ENCODE results near the gene TMPRSS4. TPM values are rescaled to one million over a fixed set of nuclear protein-coding genes. Genes with fewer than 3 reads are reported as not detected.

TMPRSS4 gene
- total RNA-seq, 4 donors from 2014 or later, result 0.56 to 4.6 (median 1.3) TPM

- H3K4me3 ChIP-seq (ENCODE audit: low read depth, poor library complexity, severe bottlenecking), result no peak overlapping the region
- DNase-seq (ENCODE audit: low spot score in 2 of 2), result no peak
- TF ChIP-seq CTCF (IDR thresholded peaks at IDR 0.05), result no peak
- WGBS, 2 donors, result 56 to 70% methylated on average over 1 of the region's 1 CpG
- intact Hi-C loops (cut with DNase I; ENCODE audit: low total_unique reads), result no loop called here
These were observed 37.4 kb downstream of the TMPRSS4 start for GRCh38 chr11:118114266-118114665.

GRCh38 chr11:118115048-118115447, 38.2 kb downstream of the TMPRSS4 start:
- intact Hi-C loops (cut with DNase I; ENCODE audit: low total_unique reads), result no loop called here
- no peak for DNase-seq (ENCODE audit: low spot score in 2 of 2)
- WGBS, 2 donors, result 90% methylated on average over 7 of the region's 7 CpGs
- H3K4me3 ChIP-seq (ENCODE audit: low read depth, poor library complexity, severe bottlenecking), result no peak overlapping the region
- no peak for TF ChIP-seq CTCF (IDR thresholded peaks at IDR 0.05)
- TF ChIP-seq POLR2A (IDR thresholded peaks at IDR 0.05), result no peak

GRCh38 chr11:118117790-118118601, 41.1 kb downstream of the TMPRSS4 start:
- 85 to 90% methylated on average over 9 of the region's 9 CpGs for WGBS, 2 donors
- intact Hi-C loops (cut with DNase I; ENCODE audit: low total_unique reads), result no loop called here
- H3K4me3 ChIP-seq (ENCODE audit: low read depth, poor library complexity, severe bottlenecking), result no peak overlapping the region
- TF ChIP-seq CTCF (IDR thresholded peaks at IDR 0.05) (no peak), POLR2A (IDR thresholded peaks at IDR 0.05) (no peak)
- DNase-seq (ENCODE audit: low spot score in 2 of 2), result no peak

GRCh38 chr11:118120793-118121192, 43.9 kb downstream of the TMPRSS4 start:
- H3K4me3 ChIP-seq (ENCODE audit: low read depth, poor library complexity, severe bottlenecking), result no peak overlapping the region
- WGBS, 2 donors, result 87 to 95% methylated on average over 1 of the region's 1 CpG
- TF ChIP-seq POLR2A (IDR thresholded peaks at IDR 0.05), result no peak
- no peak for TF ChIP-seq CTCF (IDR thresholded peaks at IDR 0.05)
- no peak for DNase-seq (ENCODE audit: low spot score in 2 of 2)
- intact Hi-C loops (cut with DNase I; ENCODE audit: low total_unique reads), result no loop called here

- intact Hi-C loops (cut with DNase I; ENCODE audit: low total_unique reads), result no loop called here
- H3K4me3 ChIP-seq (ENCODE audit: low read depth, poor library complexity, severe bottlenecking), result no peak overlapping the region
- DNase-seq (ENCODE audit: low spot score in 2 of 2), result no peak
- TF ChIP-seq POLR2A (IDR thresholded peaks at IDR 0.05) (no peak), CTCF (IDR thresholded peaks at IDR 0.05) (no peak)
- 81 to 86% methylated on average over 8 of the region's 8 CpGs for WGBS, 2 donors
These were observed 48.2 kb downstream of the TMPRSS4 start for GRCh38 chr11:118124929-118125535.
